ENCODE data around the gene AGAP1. TPM values are rescaled to one million over a fixed set of nuclear protein-coding genes. Genes with fewer than 3 reads are reported as not detected.

Gene AGAP1
- total RNA-seq, 1 donor from 2014 or later: 46.3 TPM

- H3K4me1 Mint-ChIP-seq (ENCODE audit: unreplicated experiment): peaks cover 81% of the 10 kb centered on the region
- peaks cover 2% of the 10 kb centered on the region for H3K36me3 Mint-ChIP-seq
Observed at GRCh38 chr2:235500110-235500760, 6.4 kb downstream of the AGAP1 start.

GRCh38 chr2:235500761-235501672, 7.2 kb downstream of the AGAP1 start:
- Mint-ChIP-seq H3K27ac (peak overlapping the region; percentile 59), H3K4me3 (peak overlapping the region; percentile 63), H3K36me3 (peaks cover 6% of the 10 kb centered on the region), H3K4me1 (ENCODE audit: unreplicated experiment) (peaks cover 78% of the 10 kb centered on the region), H3K27me3 (no peaks in the 10 kb centered on the region), H3K9me3 (no peaks in the 10 kb centered on the region)
- DNase-seq (ENCODE audit: extremely low spot score, unreplicated experiment): no peak
- no peak for TF ChIP-seq CTCF (conservative IDR thresholded peaks at IDR 0.05)

More at GRCh38 chr2:235500110-235500760, 6.4 kb downstream of the AGAP1 start:
- no peak for DNase-seq (ENCODE audit: extremely low spot score, unreplicated experiment)
- peak overlapping the region; percentile 8 for H3K4me3 Mint-ChIP-seq
- no peak for TF ChIP-seq CTCF (conservative IDR thresholded peaks at IDR 0.05)
- H3K27me3 Mint-ChIP-seq: no peaks in the 10 kb centered on the region
- no peaks in the 10 kb centered on the region for H3K9me3 Mint-ChIP-seq
- peak overlapping the region; percentile 14 for H3K27ac Mint-ChIP-seq

- peaks cover 6% of the 10 kb centered on the region for H3K36me3 Mint-ChIP-seq
- H3K4me3 Mint-ChIP-seq: peak overlapping the region; percentile 17
Observed at GRCh38 chr2:235501673-235502031, 7.8 kb downstream of the AGAP1 start.

DNA sequence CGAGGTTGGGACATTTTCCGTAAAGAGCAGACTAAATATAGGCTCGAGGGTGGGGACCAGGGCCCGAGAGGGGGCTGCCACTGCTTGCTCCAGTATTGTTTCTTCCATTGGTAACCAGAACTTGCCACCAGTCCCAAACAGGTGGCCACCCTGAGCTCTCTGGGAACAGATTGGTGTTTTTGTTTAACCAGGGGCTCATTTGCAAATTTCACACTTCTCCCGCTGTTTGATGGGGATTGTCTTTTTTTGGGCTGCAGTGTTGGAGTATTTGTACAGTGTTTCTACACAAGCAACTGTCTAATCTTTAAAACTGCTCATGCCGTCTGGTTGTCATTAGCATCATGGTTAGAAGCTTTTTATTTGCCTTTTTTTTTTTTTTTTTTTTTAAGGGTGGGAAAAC, 8.5 kb downstream of the AGAP1 start:
- Mint-ChIP-seq H3K4me1 (ENCODE audit: unreplicated experiment) (peaks cover 78% of the 10 kb centered on the region), H3K4me3 (no peak overlapping the region), H3K27ac (no peak overlapping the region)

More at GRCh38 chr2:235501673-235502031, 7.8 kb downstream of the AGAP1 start:
- TF ChIP-seq CTCF (conservative IDR thresholded peaks at IDR 0.05): no peak
- DNase-seq (ENCODE audit: extremely low spot score, unreplicated experiment): no peak
- Mint-ChIP-seq H3K27ac (no peak overlapping the region), H3K9me3 (no peaks in the 10 kb centered on the region), H3K4me1 (ENCODE audit: unreplicated experiment) (peaks cover 78% of the 10 kb centered on the region), H3K27me3 (no peaks in the 10 kb centered on the region)

More for the DNA sequence above, 8.5 kb downstream of the AGAP1 start:
- no peak for DNase-seq (ENCODE audit: extremely low spot score, unreplicated experiment)
- Mint-ChIP-seq H3K9me3 (no peaks in the 10 kb centered on the region), H3K27me3 (no peaks in the 10 kb centered on the region), H3K36me3 (peaks cover 10% of the 10 kb centered on the region)
- no peak for TF ChIP-seq CTCF (conservative IDR thresholded peaks at IDR 0.05)

Measured in type B pancreatic cell (in vitro differentiated cells).